Peyer's patch (tissue), 4 donors: ENCODE data around the gene LGI1.

Experiments
- POLR2A ChIP-seq, 2 donors: fragments of 450-650 bp; IDR thresholded peaks; one replicate each; pipeline ENCODE4 v1.5.1; 2017; ENCODE audit warnings: antibody characterized with exemption in 2 of 2, mild to moderate bottlenecking in 2 of 2, moderate library complexity in 2 of 2
- TF ChIP-seq, protein P1 (sequence below), 6 experiments: fragments of 450-650 bp in 4 of 6; fragments of 200-600 bp in 2 of 6; sonication (generic) in 1 of 6; IDR thresholded peaks; one replicate each; pipeline ENCODE4 v1.5.1; 2017 to 2019; ENCODE audit warnings: antibody characterized with exemption in 6 of 6, mild to moderate bottlenecking in 3 of 6, moderate library complexity in 1 of 6

GRCh38 chr10:93741367-93741766, 16.4 kb upstream of the LGI1 start:
- TF ChIP-seq POLR2A (IDR thresholded peaks at IDR 0.05) = no peak
- TF ChIP-seq, protein P1, sequence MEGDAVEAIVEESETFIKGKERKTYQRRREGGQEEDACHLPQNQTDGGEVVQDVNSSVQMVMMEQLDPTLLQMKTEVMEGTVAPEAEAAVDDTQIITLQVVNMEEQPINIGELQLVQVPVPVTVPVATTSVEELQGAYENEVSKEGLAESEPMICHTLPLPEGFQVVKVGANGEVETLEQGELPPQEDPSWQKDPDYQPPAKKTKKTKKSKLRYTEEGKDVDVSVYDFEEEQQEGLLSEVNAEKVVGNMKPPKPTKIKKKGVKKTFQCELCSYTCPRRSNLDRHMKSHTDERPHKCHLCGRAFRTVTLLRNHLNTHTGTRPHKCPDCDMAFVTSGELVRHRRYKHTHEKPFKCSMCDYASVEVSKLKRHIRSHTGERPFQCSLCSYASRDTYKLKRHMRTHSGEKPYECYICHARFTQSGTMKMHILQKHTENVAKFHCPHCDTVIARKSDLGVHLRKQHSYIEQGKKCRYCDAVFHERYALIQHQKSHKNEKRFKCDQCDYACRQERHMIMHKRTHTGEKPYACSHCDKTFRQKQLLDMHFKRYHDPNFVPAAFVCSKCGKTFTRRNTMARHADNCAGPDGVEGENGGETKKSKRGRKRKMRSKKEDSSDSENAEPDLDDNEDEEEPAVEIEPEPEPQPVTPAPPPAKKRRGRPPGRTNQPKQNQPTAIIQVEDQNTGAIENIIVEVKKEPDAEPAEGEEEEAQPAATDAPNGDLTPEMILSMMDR (IDR thresholded peaks at IDR 0.05) = no peak
